A673 (cell line): Measurements from ENCODE around the gene MAP3K7. TPM values are rescaled to one million over a fixed set of nuclear protein-coding genes. Genes with fewer than 3 reads are reported as not detected.

ENCODE experiments used
- BruUV-seq: library from RNA; stranded (reverse); fragments of 400-500 nt; replicated peaks from 2 replicates; lab custom pipeline; 2021; lab: Mats Ljungman, UMichigan
- CTCF ChIA-PET: fragments of 300-600 bp; sonication (Branson Sonifier 250); formaldehyde crosslinking; loops from one replicate; lab custom pipeline; 2022; ENCODE audit warnings: antibody characterized with exemption; lab: Charles Lee
- POLR2A ChIA-PET: fragments of 300-600 bp; sonication (Branson Sonifier 250); formaldehyde crosslinking; loops from one replicate; lab custom pipeline; 2022; ENCODE audit warnings: antibody characterized with exemption; ENCODE audit not compliant: low non-redundant PET; lab: Charles Lee
- DNase-seq: peaks from one replicate; pipeline ENCODE4 v3.0.0-alpha.2; 2015; ENCODE audit warnings: low spot score
- H3K27ac ChIP-seq: fragments of 200-600 bp; sonication (generic); 2 replicates; pipeline ENCODE4 v1.5.1; 2016; ENCODE audit warnings: mixed run types, low read depth, mild to moderate bottlenecking, mixed read lengths, antibody characterized with exemption, low read length; ENCODE audit not compliant: poor library complexity, severe bottlenecking
- H3K27me3 ChIP-seq: fragments of 200-600 bp; sonication (generic); replicated peaks from 2 replicates; pipeline ENCODE4 v1.6.1; 2017; ENCODE audit warnings: mixed run types, low read depth, mild to moderate bottlenecking, mixed read lengths, antibody characterized with exemption, low read length; ENCODE audit not compliant: insufficient read depth, poor library complexity
- H3K36me3 ChIP-seq: fragments of 200-600 bp; sonication (generic); 2 replicates; pipeline ENCODE4 v1.6.1; 2016; ENCODE audit warnings: mixed run types, mild to moderate bottlenecking, mixed read lengths, antibody characterized with exemption, low read length; ENCODE audit not compliant: insufficient read depth, poor library complexity, severe bottlenecking
- H3K4me1 ChIP-seq: fragments of 200-600 bp; sonication (generic); 2 replicates; pipeline ENCODE4 v1.6.1; 2017; ENCODE audit warnings: mixed run types, mild to moderate bottlenecking, mixed read lengths, antibody characterized with exemption, low read length; ENCODE audit not compliant: insufficient read depth, poor library complexity, severe bottlenecking
- H3K4me3 ChIP-seq: fragments of 200-600 bp; sonication (generic); 2 replicates; pipeline ENCODE4 v1.5.1; 2016; ENCODE audit warnings: low read depth, mixed run types, mild to moderate bottlenecking, mixed read lengths, low read length; ENCODE audit not compliant: poor library complexity, severe bottlenecking
- H3K9me3 ChIP-seq: fragments of 200-600 bp; sonication (generic); 2 replicates; pipeline ENCODE4 v1.6.1; 2016; ENCODE audit warnings: mixed run types, low read depth, mild to moderate bottlenecking, mixed read lengths, antibody characterized with exemption, low read length; ENCODE audit not compliant: poor library complexity, severe bottlenecking
- CTCF ChIP-seq: fragments of 300-800, 200-600 bp; sonication (generic); conservative IDR thresholded peaks from 2 replicates; pipeline ENCODE4 v1.5.1; 2017; ENCODE audit warnings: low read depth, mild to moderate bottlenecking, antibody characterized with exemption, low read length, moderate library complexity, mixed read lengths
- EZH2 ChIP-seq: fragments of 200-600 bp; sonication (generic); IDR thresholded peaks from 2 replicates; pipeline ENCODE4 v1.6.1; 2017; ENCODE audit warnings: borderline replicate concordance, low read depth, mild to moderate bottlenecking, mixed read lengths, antibody characterized with exemption, low read length; ENCODE audit not compliant: poor library complexity, severe bottlenecking
- intact Hi-C: fragments of 100-400 bp; cut with micrococcal nuclease; formaldehyde crosslinking; loops from one replicate; pipeline ENCODE4 v1.10.0; 2022; ENCODE audit not compliant: unreplicated experiment
- total RNA-seq: library from RNA; stranded (reverse); gene quantifications from 2 replicates; pipeline ENCODE4 v1.2.3, GENCODE V29; 2021

MAP3K7 gene
- total RNA-seq, 1 experiment from 2014 or later: 35.6 TPM

DNA sequence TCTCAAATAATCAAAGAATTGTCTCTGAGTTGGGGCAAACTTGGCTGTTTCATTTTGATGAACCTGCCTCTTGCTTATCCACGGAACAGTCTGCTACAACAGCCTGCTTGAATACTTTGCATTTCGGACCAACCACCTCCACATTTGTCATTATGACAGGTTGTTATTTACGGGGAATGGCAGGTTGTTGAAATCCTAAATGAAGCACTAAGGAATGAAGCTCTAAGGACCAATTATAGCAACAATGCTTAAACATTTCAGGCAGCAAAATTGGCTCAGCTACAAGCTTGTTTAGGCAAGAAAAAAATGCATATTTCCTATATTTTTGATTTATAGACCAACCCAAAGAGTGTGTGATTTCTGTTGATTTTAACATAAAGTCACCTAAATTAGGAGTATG, 84.5 kb downstream of the MAP3K7 start:
- TF ChIP-seq CTCF (no peak), EZH2 (no peak)
- Histone ChIP-seq H3K27me3 (no peaks in the 10 kb centered on the region), H3K4me3 (no peak overlapping the region), H3K27ac (no peak overlapping the region), H3K36me3 (no peaks in the 10 kb centered on the region), H3K9me3 (no peaks in the 10 kb centered on the region), H3K4me1 (peaks cover 13% of the 10 kb centered on the region)
- ChIA-PET POLR2A (no interaction called here), CTCF (no interaction called here)
- no TSS peak for BruUV-seq
- no peak for DNase-seq
- intact Hi-C loops: no loop called here

GRCh38 chr6:90500458-90500857, 86.4 kb downstream of the MAP3K7 start:
- no peak for TF ChIP-seq EZH2
- TF ChIP-seq CTCF: no peak
- Histone ChIP-seq H3K4me1 (peaks cover 13% of the 10 kb centered on the region), H3K4me3 (no peak overlapping the region), H3K9me3 (no peaks in the 10 kb centered on the region), H3K27ac (no peak overlapping the region), H3K36me3 (no peaks in the 10 kb centered on the region), H3K27me3 (no peaks in the 10 kb centered on the region)
- POLR2A ChIA-PET: no interaction called here
- CTCF ChIA-PET: no interaction called here
- no TSS peak for BruUV-seq
- peak; percentile 23 for DNase-seq
- intact Hi-C loops: no loop called here

DNA sequence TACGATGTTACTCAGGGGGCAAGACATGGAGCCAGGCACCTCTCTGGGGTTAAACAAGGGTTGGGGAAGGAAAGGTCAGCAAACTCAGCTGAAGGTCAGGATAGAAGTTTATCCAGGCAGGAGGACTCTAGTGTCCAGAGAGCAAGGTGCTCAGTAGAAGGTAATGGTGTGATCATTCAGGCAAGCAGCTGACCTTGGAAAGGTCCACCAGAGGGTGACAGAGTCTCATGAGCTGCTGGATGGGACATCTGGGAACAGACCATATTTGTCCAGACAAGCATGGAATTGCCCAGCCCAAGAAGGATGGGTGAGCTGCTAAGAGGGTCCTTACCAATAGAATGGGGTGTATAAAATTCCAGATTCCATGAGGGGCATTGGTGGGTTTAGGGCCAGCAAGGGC, 89.5 kb downstream of the MAP3K7 start:
- Histone ChIP-seq H3K27me3 (no peaks in the 10 kb centered on the region), H3K36me3 (no peaks in the 10 kb centered on the region), H3K4me3 (no peak overlapping the region), H3K27ac (no peak overlapping the region), H3K4me1 (peaks cover 3% of the 10 kb centered on the region), H3K9me3 (no peaks in the 10 kb centered on the region)
- ChIA-PET CTCF (interaction anchor here (0.9 kb wide), 1 partner anchor 557 kb away, joined by 3 read pairs; no protein-coding TSS in a partner anchor), POLR2A (no interaction called here)
- BruUV-seq: no TSS peak
- DNase-seq: no peak
- intact Hi-C loops: no loop called here
- TF ChIP-seq EZH2 (no peak), CTCF (peak; percentile 24; the same call in 1 of the 2 replicates)
